WERI-Rb-1 (cell line): ENCODE results near the gene USP21.

Source experiments
- DNase-seq: peaks from one replicate; pipeline ENCODE4 v3.0.0-alpha.2; 2020
- H3K27ac ChIP-seq: fragments of 250-450 bp; sonication (Bioruptor Pico); 2 replicates; pipeline ENCODE4 v1.5.1; 2020; ENCODE audit warnings: mild to moderate bottlenecking, moderate library complexity
- H3K27me3 ChIP-seq: fragments of 250-450 bp; sonication (Bioruptor Pico); 2 replicates; pipeline ENCODE4 v1.5.1; 2021; ENCODE audit warnings: mild to moderate bottlenecking, low read depth, moderate library complexity; ENCODE audit not compliant: insufficient read depth, severe bottlenecking
- H3K36me3 ChIP-seq: fragments of 250-450 bp; sonication (Bioruptor Pico); 2 replicates; pipeline ENCODE4 v1.5.1; 2020; ENCODE audit warnings: mild to moderate bottlenecking, moderate library complexity
- H3K4me3 ChIP-seq: 2 replicates; pipeline ENCODE4 v1.5.1; 2011; ENCODE audit warnings: low read depth, mild to moderate bottlenecking, control low read depth, low read length
- H3K9me3 ChIP-seq: fragments of 250-450 bp; sonication (Bioruptor Pico); 2 replicates; pipeline ENCODE4 v1.5.1; 2021; ENCODE audit warnings: mild to moderate bottlenecking, moderate library complexity; ENCODE audit not compliant: severe bottlenecking
- TF ChIP-seq, protein P1 (sequence below): IDR thresholded peaks from 2 replicates; pipeline ENCODE4 v1.5.1; 2011; ENCODE audit warnings: low read depth, mild to moderate bottlenecking, control low read depth, inconsistent platforms, low read length

The USP21 gene

DNA sequence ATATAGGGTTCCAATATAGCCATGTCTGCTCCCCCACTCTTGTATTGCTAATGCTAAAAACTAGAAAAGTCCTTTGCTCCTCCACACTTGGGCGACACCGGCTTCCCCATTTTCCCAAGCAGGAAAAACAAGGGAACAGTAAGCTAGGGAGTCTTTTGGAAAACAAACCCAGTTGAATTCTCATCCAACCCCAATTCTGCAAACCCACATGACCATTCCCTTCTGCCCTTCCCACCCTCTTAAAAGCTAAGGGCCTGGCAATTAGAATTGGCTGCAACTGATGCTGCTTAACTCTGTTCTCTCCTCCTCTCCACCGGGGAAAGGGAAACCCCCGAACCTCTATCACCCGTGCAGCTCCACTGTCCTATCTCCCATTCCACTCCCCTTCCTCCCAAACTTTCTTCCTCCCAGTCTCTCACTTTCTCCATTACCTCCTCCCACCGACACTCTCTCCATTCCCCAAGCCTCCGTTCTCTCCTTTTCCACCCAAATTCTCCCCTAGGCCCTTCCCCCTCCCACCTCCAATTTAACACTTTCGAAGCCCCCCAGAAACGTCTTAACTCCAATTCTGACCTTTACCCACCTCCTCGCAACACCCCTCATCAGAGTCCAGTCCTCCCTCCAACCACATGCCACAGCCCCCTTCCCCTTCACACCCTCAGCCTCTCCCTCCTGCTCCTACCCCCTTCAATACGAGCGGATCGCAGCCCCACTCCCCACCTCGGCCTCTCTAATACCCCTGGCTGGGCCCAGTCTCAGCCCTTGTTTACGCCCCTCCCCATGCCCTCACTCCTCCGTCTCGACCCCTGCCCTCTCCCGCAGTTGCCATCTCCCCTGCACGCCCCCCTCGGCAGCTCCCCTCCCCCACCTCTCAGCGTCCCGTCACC is 27.5 kb upstream of the USP21 start:
- no peaks in the 10 kb centered on the region for H3K9me3 ChIP-seq
- H3K27ac ChIP-seq, result peak overlapping the region; percentile 95
- no peak for DNase-seq
- H3K4me3 ChIP-seq, result peak overlapping the region; percentile 79
- peaks cover 50% of the 10 kb centered on the region for H3K36me3 ChIP-seq
- H3K27me3 ChIP-seq, result no peaks in the 10 kb centered on the region
- TF ChIP-seq, protein P1, sequence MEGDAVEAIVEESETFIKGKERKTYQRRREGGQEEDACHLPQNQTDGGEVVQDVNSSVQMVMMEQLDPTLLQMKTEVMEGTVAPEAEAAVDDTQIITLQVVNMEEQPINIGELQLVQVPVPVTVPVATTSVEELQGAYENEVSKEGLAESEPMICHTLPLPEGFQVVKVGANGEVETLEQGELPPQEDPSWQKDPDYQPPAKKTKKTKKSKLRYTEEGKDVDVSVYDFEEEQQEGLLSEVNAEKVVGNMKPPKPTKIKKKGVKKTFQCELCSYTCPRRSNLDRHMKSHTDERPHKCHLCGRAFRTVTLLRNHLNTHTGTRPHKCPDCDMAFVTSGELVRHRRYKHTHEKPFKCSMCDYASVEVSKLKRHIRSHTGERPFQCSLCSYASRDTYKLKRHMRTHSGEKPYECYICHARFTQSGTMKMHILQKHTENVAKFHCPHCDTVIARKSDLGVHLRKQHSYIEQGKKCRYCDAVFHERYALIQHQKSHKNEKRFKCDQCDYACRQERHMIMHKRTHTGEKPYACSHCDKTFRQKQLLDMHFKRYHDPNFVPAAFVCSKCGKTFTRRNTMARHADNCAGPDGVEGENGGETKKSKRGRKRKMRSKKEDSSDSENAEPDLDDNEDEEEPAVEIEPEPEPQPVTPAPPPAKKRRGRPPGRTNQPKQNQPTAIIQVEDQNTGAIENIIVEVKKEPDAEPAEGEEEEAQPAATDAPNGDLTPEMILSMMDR, result no peak

DNA sequence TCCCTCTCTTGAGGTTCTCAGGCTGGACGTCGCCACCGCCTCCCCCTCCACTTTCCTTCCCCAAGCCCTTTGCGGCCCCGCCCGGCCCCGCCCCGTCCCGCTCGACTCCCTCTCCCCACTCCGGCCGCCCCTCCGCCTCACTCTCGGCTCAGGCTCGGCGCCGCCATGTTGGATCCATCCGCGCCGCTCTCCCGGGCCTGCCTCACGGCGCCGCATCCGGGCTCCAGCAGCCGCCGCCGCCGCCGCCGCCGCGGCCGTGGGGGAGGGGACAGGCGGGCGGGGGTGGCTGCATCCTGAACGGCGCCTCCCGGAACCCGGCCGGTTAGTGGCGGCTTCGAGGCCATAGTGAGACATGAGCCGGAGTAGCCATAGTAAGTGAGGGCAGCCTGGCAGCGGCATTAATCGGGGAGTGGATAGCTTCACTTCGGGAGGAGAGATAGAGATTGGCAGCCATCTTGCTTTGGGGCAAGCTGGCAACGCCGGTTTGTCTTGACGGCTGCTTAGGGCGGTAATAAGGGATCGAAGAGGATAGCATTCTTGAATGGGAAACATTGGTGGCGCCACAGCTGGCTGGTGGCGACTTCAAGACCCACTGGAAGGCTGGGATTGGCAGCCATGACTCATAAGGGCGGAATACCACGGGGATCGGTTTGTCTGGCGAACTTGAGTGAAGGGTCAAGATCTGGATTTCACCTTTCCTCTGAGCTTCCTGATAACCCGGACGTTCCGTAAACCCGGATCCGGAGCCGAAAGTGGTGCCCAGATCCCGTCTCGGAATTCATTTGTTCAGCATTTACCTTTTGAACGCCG is 26.7 kb upstream of the USP21 start, which contains the start of gene DEDD:
Gene DEDD, minus strand, starts transcription at position 258 of the 810 bp plus-strand sequence. CDS start 8,205 bp downstream, outside the sequence.
- H3K27me3 ChIP-seq, result no peaks in the 10 kb centered on the region
- TF ChIP-seq, protein P1, result peak; percentile 37
- H3K4me3 ChIP-seq, result peak within 1 kb of the TSS; percentile 79
- peaks cover 41% of the 10 kb centered on the region for H3K36me3 ChIP-seq
- H3K27ac ChIP-seq, result peak within 1 kb of the TSS; percentile 95
- H3K9me3 ChIP-seq, result no peaks in the 10 kb centered on the region
- DNase-seq, result peak; percentile 99

DNA sequence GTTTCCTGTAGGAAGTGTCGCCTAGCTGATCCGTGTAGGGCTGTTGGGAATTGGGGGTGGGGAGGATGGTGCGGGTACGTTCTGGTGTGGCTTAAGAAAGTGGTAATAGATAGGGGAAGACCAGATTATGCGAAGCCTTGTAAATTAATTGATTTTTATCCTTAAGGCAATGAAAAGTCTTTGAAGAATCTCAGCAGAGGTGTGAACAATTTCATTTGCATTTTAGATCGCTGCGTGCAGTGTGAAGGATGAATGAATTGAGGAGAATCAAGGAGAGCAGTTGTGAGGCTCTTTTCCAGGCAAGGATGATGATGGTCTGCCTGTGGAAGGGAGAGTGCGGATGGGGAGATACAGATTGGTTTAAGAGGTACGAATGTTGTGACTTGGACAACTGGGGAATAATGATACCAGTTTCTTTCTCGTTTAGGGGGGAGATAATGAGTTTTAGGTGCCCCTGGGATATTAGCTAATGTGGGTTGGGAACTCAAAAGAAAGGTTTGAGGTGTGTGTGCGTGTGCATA is 26.0 kb upstream of the USP21 start:
- Histone ChIP-seq H3K27ac (peak overlapping the region; percentile 95), H3K4me3 (peak overlapping the region; percentile 79), H3K9me3 (no peaks in the 10 kb centered on the region), H3K36me3 (peaks cover 35% of the 10 kb centered on the region), H3K27me3 (no peaks in the 10 kb centered on the region)
- DNase-seq, result no peak
- TF ChIP-seq, protein P1, result no peak

DNA sequence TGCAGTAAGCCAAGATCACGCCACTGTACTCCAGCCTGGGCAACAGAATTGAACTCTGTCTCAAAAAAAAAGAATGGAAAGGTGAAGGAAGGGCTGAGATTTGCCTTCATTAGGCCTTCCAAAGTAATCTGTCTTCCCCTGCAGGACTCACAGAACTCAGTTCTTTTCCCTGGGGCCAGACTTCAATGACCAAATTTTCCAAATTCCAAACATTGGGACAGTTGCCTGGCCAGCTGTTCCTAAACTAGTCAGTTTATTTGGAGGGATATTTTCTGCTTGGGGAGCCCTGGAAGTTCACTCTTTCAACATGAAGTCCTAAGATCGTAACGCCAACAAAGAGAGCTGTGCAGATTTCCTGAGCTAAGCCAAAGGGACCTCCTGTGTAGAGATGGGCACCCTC is 21.4 kb upstream of the USP21 start:
- no peak for DNase-seq
- Histone ChIP-seq H3K4me3 (no peak overlapping the region), H3K9me3 (no peaks in the 10 kb centered on the region), H3K27me3 (no peaks in the 10 kb centered on the region), H3K36me3 (peaks cover 11% of the 10 kb centered on the region), H3K27ac (no peak overlapping the region)
- TF ChIP-seq, protein P1, result no peak

DNA sequence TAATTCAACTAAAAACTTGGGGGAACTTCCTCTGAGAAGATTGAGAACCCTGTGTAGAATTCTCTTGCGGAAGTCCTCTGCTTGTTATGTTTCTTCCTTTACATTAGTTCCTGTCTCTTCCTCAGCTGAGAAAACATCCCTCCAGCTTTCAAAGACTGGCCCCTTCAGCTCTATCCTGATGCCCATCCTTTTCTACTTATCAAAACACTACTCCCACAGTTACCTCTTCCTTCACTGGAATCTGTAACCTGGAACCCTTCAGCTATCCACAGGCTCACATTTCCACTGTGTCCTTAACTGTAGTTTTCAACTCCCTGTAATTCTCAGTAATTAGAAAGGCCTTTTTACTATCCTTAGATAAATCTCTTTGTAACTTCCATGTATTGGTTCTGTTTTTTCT is 20.9 kb upstream of the USP21 start:
- H3K27me3 ChIP-seq, result no peaks in the 10 kb centered on the region
- no peak overlapping the region for H3K27ac ChIP-seq
- TF ChIP-seq, protein P1, result no peak
- no peak for DNase-seq
- no peaks in the 10 kb centered on the region for H3K9me3 ChIP-seq
- no peak overlapping the region for H3K4me3 ChIP-seq
- H3K36me3 ChIP-seq, result peaks cover 11% of the 10 kb centered on the region
